ENCODE data around the gene SDF2. TPM values are rescaled to one million over a fixed set of nuclear protein-coding genes. Genes with fewer than 3 reads are reported as not detected.

Gene SDF2
- total and polyA plus RNA-seq, 9 of the 15 experiments (the other 6 are each of a cell fraction or from before 2014, with no cell fraction given): 41.2 to 132 (median 65.6) TPM

- peak; percentile 88 for TF ChIP-seq ZBTB40 (IDR thresholded peaks at IDR 0.05)
- no peak for TF ChIP-seq ZBTB40 (CRISPR knock-in tag; IDR thresholded peaks at IDR 0.05)
- TF ChIP-seq ZNF384 (IDR thresholded peaks at IDR 0.05; ENCODE audit: low read depth, low read length): peak; percentile 36; the same call in 1 of the 2 replicates
- no peak for TF ChIP-seq BRF1 (IDR thresholded peaks at IDR 0.05; ENCODE audit: borderline replicate concordance, extremely low read depth, insufficient read length)
- no peak for TF ChIP-seq SMARCA5 (IDR thresholded peaks at IDR 0.05)
- TF ChIP-seq JUNB (CRISPR knock-in tag; conservative IDR thresholded peaks at IDR 0.05): no peak
- TF ChIP-seq PHF8 (IDR thresholded peaks at IDR 0.05; ENCODE audit: borderline replicate concordance, low read length): peak; percentile 83; the same call in 1 of the 2 replicates
- TF ChIP-seq PTRF (tag; IDR thresholded peaks at IDR 0.05): no peak
- no peak for TF ChIP-seq ZNF347 (CRISPR knock-in tag; IDR thresholded peaks at IDR 0.05; ENCODE audit: low read depth)
- TF ChIP-seq ZNF780A (CRISPR knock-in tag; IDR thresholded peaks at IDR 0.05): no peak
- TF ChIP-seq PATZ1 (CRISPR knock-in tag; IDR thresholded peaks at IDR 0.05; ENCODE audit: borderline replicate concordance): no peak
- TF ChIP-seq XRCC3 (IDR thresholded peaks at IDR 0.05): no peak
- 0 out of 2 replicates have a peak, but pooled peaks have one; percentile 24 for TF ChIP-seq NFRKB (IDR thresholded peaks at IDR 0.05; ENCODE audit: low read depth)
- no peak for TF ChIP-seq ZBTB49 (CRISPR knock-in tag; IDR thresholded peaks at IDR 0.05; ENCODE audit: borderline replicate concordance)
- TF ChIP-seq ZNF3 (CRISPR knock-in tag; IDR thresholded peaks at IDR 0.05): no peak
Measured at GRCh38 chr17:28644787-28645575, 16.7 kb downstream of the SDF2 start, which contains the start of gene BLTP2 (continued).
